Measurements from ENCODE around the gene PNLIP.

PNLIP gene

GRCh38 chr10:116536810-116537209 is 8.9 kb upstream of the PNLIP start:
- DNase-seq (ENCODE audit: low read depth, low spot score) = no peak
- Histone ChIP-seq H3K36me3 (ENCODE audit: insufficient read depth, low read length) (no peaks in the 10 kb centered on the region), H3K9me3 (ENCODE audit: low read depth, low read length) (no peaks in the 10 kb centered on the region), H3K27ac (no peak overlapping the region), H3K4me3 (no peak overlapping the region), H3K9ac (ENCODE audit: insufficient read length) (no peak overlapping the region)
- TF ChIP-seq FOXP2 (optimal IDR thresholded peaks at IDR 0.05; ENCODE audit: control extremely low read depth, extremely low read length, insufficient read depth) = no peak
- no peak for TF ChIP-seq EZH2 (IDR thresholded peaks at IDR 0.05)
- TF ChIP-seq POLR2AphosphoS5 (IDR thresholded peaks at IDR 0.05; ENCODE audit: borderline replicate concordance, low read depth, low read length) = no peak

GRCh38 chr10:116538456-116538855 is 7.3 kb upstream of the PNLIP start:
- DNase-seq (ENCODE audit: low read depth, low spot score) = no peak
- H3K9ac ChIP-seq (ENCODE audit: insufficient read length) = no peak overlapping the region
- no peaks in the 10 kb centered on the region for H3K9me3 ChIP-seq (ENCODE audit: low read depth, low read length)
- no peaks in the 10 kb centered on the region for H3K36me3 ChIP-seq (ENCODE audit: insufficient read depth, low read length)
- H3K4me3 ChIP-seq = no peak overlapping the region
- no peak overlapping the region for H3K27ac ChIP-seq
- no peak for TF ChIP-seq FOXP2 (optimal IDR thresholded peaks at IDR 0.05; ENCODE audit: control extremely low read depth, extremely low read length, insufficient read depth)
- no peak for TF ChIP-seq POLR2AphosphoS5 (IDR thresholded peaks at IDR 0.05; ENCODE audit: borderline replicate concordance, low read depth, low read length)
- no peak for TF ChIP-seq EZH2 (IDR thresholded peaks at IDR 0.05)

- TF ChIP-seq POLR2AphosphoS5 (IDR thresholded peaks at IDR 0.05; ENCODE audit: borderline replicate concordance, low read depth, low read length) = no peak
- TF ChIP-seq EZH2 (IDR thresholded peaks at IDR 0.05) = no peak
- TF ChIP-seq FOXP2 (optimal IDR thresholded peaks at IDR 0.05; ENCODE audit: control extremely low read depth, extremely low read length, insufficient read depth) = no peak
- Histone ChIP-seq H3K9ac (ENCODE audit: insufficient read length) (no peak overlapping the region), H3K27ac (no peak overlapping the region), H3K9me3 (ENCODE audit: low read depth, low read length) (no peaks in the 10 kb centered on the region), H3K4me3 (no peak overlapping the region), H3K36me3 (ENCODE audit: insufficient read depth, low read length) (no peaks in the 10 kb centered on the region)
- DNase-seq (ENCODE audit: low read depth, low spot score) = no peak
Observed at GRCh38 chr10:116538992-116539391, 6.7 kb upstream of the PNLIP start.

GRCh38 chr10:116540814-116541213 is 4.9 kb upstream of the PNLIP start:
- TF ChIP-seq EZH2 (IDR thresholded peaks at IDR 0.05) (no peak), FOXP2 (optimal IDR thresholded peaks at IDR 0.05; ENCODE audit: control extremely low read depth, extremely low read length, insufficient read depth) (no peak)
- DNase-seq (ENCODE audit: low read depth, low spot score) = no peak
- Histone ChIP-seq H3K9me3 (ENCODE audit: low read depth, low read length) (no peaks in the 10 kb centered on the region), H3K36me3 (ENCODE audit: insufficient read depth, low read length) (no peaks in the 10 kb centered on the region), H3K9ac (ENCODE audit: insufficient read length) (no peak overlapping the region), H3K4me3 (no peak overlapping the region), H3K27ac (no peak overlapping the region)

- no peaks in the 10 kb centered on the region for H3K36me3 ChIP-seq (ENCODE audit: insufficient read depth, low read length)
- no peak for DNase-seq (ENCODE audit: low read depth, low spot score)
- H3K9ac ChIP-seq (ENCODE audit: insufficient read length) = no peak overlapping the region
Observed at GRCh38 chr10:116542007-116542677, 3.6 kb upstream of the PNLIP start.

GRCh38 chr10:116545122-116545521 is 609 bp upstream of the PNLIP start:
- DNase-seq (ENCODE audit: low read depth, low spot score) = no peak
- no peaks in the 10 kb centered on the region for H3K9me3 ChIP-seq (ENCODE audit: low read depth, low read length)
- no peaks in the 10 kb centered on the region for H3K36me3 ChIP-seq (ENCODE audit: insufficient read depth, low read length)
- H3K9ac ChIP-seq (ENCODE audit: insufficient read length) = no peak overlapping the region
- no peak overlapping the region for H3K27ac ChIP-seq
- TF ChIP-seq FOXP2 (optimal IDR thresholded peaks at IDR 0.05; ENCODE audit: control extremely low read depth, extremely low read length, insufficient read depth) (no peak), POLR2AphosphoS5 (IDR thresholded peaks at IDR 0.05; ENCODE audit: borderline replicate concordance, low read depth, low read length) (no peak), EZH2 (IDR thresholded peaks at IDR 0.05) (no peak)
- H3K4me3 ChIP-seq = no peak overlapping the region

More at GRCh38 chr10:116542007-116542677, 3.6 kb upstream of the PNLIP start:
- no peak overlapping the region for H3K4me3 ChIP-seq
- no peaks in the 10 kb centered on the region for H3K9me3 ChIP-seq (ENCODE audit: low read depth, low read length)
- TF ChIP-seq EZH2 (IDR thresholded peaks at IDR 0.05) (no peak), POLR2AphosphoS5 (IDR thresholded peaks at IDR 0.05; ENCODE audit: borderline replicate concordance, low read depth, low read length) (no peak), FOXP2 (optimal IDR thresholded peaks at IDR 0.05; ENCODE audit: control extremely low read depth, extremely low read length, insufficient read depth) (no peak)
- no peak overlapping the region for H3K27ac ChIP-seq

- no peak for TF ChIP-seq POLR2AphosphoS5 (IDR thresholded peaks at IDR 0.05; ENCODE audit: borderline replicate concordance, low read depth, low read length)
- no peak for TF ChIP-seq EZH2 (IDR thresholded peaks at IDR 0.05)
- TF ChIP-seq FOXP2 (optimal IDR thresholded peaks at IDR 0.05; ENCODE audit: control extremely low read depth, extremely low read length, insufficient read depth) = no peak
- Histone ChIP-seq H3K4me3 (no peak overlapping the region), H3K27ac (no peak overlapping the region), H3K9ac (ENCODE audit: insufficient read length) (no peak overlapping the region), H3K9me3 (ENCODE audit: low read depth, low read length) (no peaks in the 10 kb centered on the region), H3K36me3 (ENCODE audit: insufficient read depth, low read length) (no peaks in the 10 kb centered on the region)
- no peak for DNase-seq (ENCODE audit: low read depth, low spot score)
Observed at GRCh38 chr10:116548301-116548700, 2.6 kb downstream of the PNLIP start.

- Histone ChIP-seq H3K4me3 (no peak overlapping the region), H3K27ac (no peak overlapping the region), H3K36me3 (ENCODE audit: insufficient read depth, low read length) (no peaks in the 10 kb centered on the region), H3K9ac (ENCODE audit: insufficient read length) (no peak overlapping the region), H3K9me3 (ENCODE audit: low read depth, low read length) (no peaks in the 10 kb centered on the region)
- no peak for DNase-seq (ENCODE audit: low read depth, low spot score)
- TF ChIP-seq EZH2 (IDR thresholded peaks at IDR 0.05) = no peak
- no peak for TF ChIP-seq FOXP2 (optimal IDR thresholded peaks at IDR 0.05; ENCODE audit: control extremely low read depth, extremely low read length, insufficient read depth)
- TF ChIP-seq POLR2AphosphoS5 (IDR thresholded peaks at IDR 0.05; ENCODE audit: borderline replicate concordance, low read depth, low read length) = no peak
Observed at GRCh38 chr10:116553378-116553980, 7.7 kb downstream of the PNLIP start.

Data from SK-N-MC (cell line).